IPS-15b (cell line): ENCODE measurements around the gene JUP.
"Not testable (repeated sequence)": the region's sequence is repeated elsewhere in the genome, so short reads cannot be mapped to it uniquely, and the experiment has no call there.

ENCODE experiments used
- H3K27me3 ChIP-seq: one replicate; pipeline ENCODE4 v1.6.1; 2013; ENCODE audit warnings: low read length; ENCODE audit not compliant: control insufficient read depth, insufficient read depth
- H3K36me3 ChIP-seq: one replicate; pipeline ENCODE4 v1.6.1; 2013; ENCODE audit warnings: low read length; ENCODE audit not compliant: control insufficient read depth, insufficient read depth
- H3K4me1 ChIP-seq: one replicate; pipeline ENCODE4 v1.6.1; 2013; ENCODE audit warnings: mild to moderate bottlenecking, low read length; ENCODE audit not compliant: control insufficient read depth, insufficient read depth
- H3K4me3 ChIP-seq: one replicate; pipeline ENCODE4 v1.5.1; 2013; ENCODE audit warnings: low read depth, low read length
- H3K9ac ChIP-seq: one replicate; pipeline ENCODE4 v1.6.1; 2013; ENCODE audit warnings: low read depth, mild to moderate bottlenecking, low read length
- H3K9me3 ChIP-seq: one replicate; pipeline ENCODE4 v1.6.1; 2013; ENCODE audit warnings: mild to moderate bottlenecking, low read length; ENCODE audit not compliant: control insufficient read depth, insufficient read depth

JUP gene

DNA sequence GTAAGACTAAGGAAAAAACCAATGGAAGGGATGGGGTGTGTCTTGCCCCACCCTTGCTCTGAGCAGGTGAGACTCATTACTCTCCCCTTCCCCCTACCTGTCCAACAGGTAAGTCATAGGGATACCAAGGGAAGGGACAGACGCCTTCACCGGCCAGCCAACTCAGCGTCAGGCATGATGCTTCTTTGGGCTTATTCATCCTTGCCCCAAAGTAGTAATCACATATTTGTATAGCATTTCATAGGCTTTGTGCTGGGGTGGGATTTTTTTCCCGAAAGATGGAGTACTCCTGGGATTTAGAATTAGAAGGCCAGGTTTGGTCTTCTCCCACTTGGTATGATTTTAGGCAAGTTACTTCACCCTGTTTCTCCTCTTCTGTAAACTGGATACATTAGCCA lies 509 bp upstream of the JUP start:
- H3K9me3 ChIP-seq, result no peaks in the 10 kb centered on the region
- H3K4me1 ChIP-seq, result peaks cover 13% of the 10 kb centered on the region
- peak overlapping the region; percentile 38 for H3K4me3 ChIP-seq
- H3K27me3 ChIP-seq, result peaks cover 16% of the 10 kb centered on the region
- no peaks in the 10 kb centered on the region for H3K36me3 ChIP-seq
- H3K9ac ChIP-seq, result no peak overlapping the region

DNA sequence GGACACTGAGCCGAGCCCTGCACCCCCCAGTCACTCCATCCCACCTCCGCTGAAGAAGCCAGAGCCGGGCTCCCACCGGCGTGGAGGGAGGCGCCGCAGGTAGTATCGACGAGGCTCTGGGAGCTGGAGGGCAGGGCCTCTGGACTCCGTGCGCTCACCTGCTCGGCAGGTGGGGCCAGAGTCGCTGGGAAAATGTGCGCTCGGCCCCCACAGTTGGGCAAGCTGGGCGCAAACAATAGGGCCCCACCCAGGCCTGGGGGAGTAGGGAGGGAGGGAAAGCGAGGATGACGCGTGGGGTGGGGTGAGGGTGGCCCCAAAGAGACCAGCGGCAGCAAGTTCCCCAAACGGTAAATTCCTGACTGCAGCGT lies 668 bp downstream of the JUP start:
- Histone ChIP-seq H3K4me3 (peak overlapping the region; percentile 67), H3K27me3 (peaks cover 11% of the 10 kb centered on the region), H3K4me1 (peaks cover 15% of the 10 kb centered on the region), H3K36me3 (no peaks in the 10 kb centered on the region), H3K9ac (peak overlapping the region; percentile 60), H3K9me3 (no peaks in the 10 kb centered on the region)

DNA sequence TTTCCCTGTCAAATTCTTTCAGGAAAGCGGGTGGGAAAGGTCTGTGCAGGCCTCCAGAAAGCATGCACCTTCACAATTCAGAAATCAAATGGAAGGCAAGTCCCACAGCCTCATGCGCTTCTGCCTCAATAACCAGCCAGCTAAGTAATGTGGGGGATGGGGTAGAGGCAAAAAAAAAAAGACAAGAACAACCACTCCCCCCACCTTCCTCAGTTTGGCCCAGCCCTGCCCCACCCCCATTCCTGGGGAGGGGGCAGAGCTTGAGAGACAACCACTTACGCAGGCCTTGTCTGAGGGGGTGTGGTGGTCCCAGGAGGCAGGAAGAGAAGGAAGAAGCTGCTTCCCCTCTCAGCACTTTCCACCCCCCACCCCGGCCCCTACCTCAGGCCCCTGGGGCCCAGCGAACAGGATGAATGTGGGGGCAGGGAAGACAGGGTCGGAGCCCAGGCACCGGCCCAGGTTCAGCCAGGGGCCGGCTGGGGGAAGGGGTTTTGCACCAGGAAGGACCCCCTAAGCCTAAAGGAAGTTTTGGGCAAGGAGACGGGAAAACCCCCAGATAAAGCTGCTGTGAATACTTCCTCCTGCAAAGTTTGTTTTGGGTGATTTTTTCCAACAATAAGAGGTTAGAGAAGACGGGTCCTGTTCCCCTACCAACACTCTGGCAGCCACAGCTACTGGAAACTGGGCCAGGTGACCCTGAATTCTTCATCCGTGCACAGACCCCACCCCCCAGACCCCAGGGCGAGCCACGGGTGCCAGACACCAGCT lies 1.2 kb downstream of the JUP start:
- Histone ChIP-seq H3K27me3 (peaks cover 11% of the 10 kb centered on the region), H3K4me3 (peak overlapping the region; percentile 67), H3K36me3 (no peaks in the 10 kb centered on the region), H3K9ac (peak overlapping the region; percentile 60), H3K4me1 (peaks cover 15% of the 10 kb centered on the region), H3K9me3 (no peaks in the 10 kb centered on the region)

DNA sequence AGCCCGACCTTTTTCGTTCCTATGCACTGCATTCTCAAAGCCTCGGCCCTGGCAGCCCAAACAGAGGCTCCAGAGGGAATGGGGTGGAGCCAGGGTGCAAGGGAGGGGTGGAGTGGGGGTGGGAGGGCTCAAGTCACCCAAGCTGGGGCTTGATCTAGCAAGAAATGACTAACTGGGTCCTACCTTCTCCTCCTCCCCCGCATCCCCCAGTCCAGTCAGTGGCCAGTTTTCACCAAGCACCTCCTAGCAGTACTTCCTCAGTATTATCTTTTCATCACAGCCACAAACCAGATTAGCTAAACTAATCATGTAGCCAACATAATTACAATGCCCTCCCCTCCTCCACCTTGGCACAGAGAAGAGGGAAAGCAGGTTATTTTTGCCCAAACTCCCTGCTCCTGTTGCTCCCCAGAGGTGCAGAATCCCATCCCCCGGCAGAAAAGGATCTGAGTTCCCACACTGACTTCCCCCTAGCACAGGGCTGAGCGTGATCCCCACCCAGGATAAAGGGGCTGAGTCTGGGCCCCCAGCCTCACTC lies 2.2 kb downstream of the JUP start:
- Histone ChIP-seq H3K4me1 (peaks cover 15% of the 10 kb centered on the region), H3K9ac (peak overlapping the region; percentile 48), H3K36me3 (no peaks in the 10 kb centered on the region), H3K27me3 (peaks cover 5% of the 10 kb centered on the region), H3K9me3 (no peaks in the 10 kb centered on the region), H3K4me3 (peak overlapping the region; percentile 53)

DNA sequence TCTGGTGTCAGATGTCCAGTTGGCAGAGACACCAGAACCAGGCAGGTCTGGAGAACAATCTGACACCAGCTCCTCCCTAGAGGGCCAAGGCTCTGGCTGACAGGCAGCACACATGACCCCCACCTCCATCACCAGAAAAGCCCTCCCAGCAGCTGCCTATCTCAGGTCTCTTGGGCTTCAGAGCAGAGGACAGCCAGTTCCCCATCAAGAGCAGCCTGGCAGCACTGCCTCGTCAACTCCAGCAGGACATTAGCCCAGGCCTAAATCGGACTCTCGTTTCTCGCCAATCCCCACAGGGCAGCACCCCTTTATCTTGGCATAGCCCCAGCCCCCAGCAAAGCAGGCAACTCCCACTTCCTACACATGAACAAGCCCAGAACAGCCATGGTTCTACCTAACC lies 4.4 kb downstream of the JUP start:
- no peak overlapping the region for H3K4me3 ChIP-seq
- H3K4me1 ChIP-seq, result peaks cover 14% of the 10 kb centered on the region
- no peak overlapping the region for H3K9ac ChIP-seq

DNA sequence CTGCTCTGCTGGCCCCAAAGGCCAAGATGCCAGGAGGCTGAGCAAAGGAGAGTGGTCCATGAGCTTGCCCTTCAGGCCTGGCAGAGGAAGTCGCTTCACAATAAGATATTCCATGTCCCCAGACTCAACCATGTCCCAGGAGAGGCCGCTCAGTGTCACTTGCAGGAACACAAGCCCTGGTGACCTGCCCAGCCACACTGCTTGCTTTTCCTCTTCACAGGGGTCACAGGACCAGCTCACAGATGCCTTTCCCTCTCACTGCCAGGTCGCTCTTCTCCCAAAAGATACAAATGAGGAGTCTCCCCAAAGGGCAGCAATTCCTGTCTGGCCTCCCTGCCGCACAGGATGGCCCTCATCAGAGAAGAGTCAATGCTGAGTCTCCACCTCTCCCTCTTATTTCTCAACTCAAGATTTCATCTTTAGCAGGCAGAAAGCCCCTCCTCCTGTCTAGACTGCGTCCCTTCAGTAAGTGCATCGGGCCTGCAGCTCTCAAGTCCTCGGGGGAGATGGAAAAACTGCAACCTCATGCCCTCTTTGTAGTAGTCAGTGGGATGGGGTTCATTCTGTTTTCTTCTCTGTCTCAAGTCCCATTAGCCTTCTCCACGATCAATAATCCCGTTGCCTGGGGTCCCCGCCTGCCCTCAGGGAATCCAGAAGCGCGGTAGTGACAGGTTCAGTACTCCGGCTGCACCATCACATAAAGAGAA lies 5.0 kb downstream of the JUP start:
- H3K4me1 ChIP-seq, result peaks cover 11% of the 10 kb centered on the region

More for the DNA sequence above, 4.4 kb downstream of the JUP start:
- no peaks in the 10 kb centered on the region for H3K27me3 ChIP-seq
- H3K9me3 ChIP-seq, result no peaks in the 10 kb centered on the region
- no peaks in the 10 kb centered on the region for H3K36me3 ChIP-seq

DNA sequence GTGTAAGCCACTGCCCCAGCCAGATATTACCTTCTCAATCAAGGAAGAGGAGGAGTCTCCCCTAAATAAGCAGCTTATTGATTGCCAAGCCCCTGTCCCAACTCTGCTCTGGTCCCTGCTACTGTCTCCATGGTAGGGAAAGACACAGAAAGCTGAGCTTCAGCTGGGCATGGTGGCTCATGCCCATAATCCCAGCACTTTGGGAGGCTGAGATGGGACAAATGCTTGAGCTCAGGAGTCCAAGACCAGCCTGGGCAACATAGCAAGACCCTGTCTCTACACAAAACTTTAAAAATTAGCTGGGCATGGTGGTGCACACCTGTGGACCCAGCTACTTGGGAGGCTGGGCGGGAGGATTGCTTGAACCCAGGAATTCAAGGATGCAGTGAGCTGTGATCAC lies 6.6 kb downstream of the JUP start:
- H3K9ac ChIP-seq, result no peak overlapping the region
- no peak overlapping the region for H3K4me3 ChIP-seq
- H3K9me3 ChIP-seq, result no peaks in the 10 kb centered on the region
- H3K36me3 ChIP-seq, result no peaks in the 10 kb centered on the region
- H3K27me3 ChIP-seq, result no peaks in the 10 kb centered on the region
- H3K4me1 ChIP-seq, result peaks cover 11% of the 10 kb centered on the region

More for the DNA sequence above, 5.0 kb downstream of the JUP start:
- Histone ChIP-seq H3K9me3 (no peaks in the 10 kb centered on the region), H3K9ac (no peak overlapping the region), H3K27me3 (no peaks in the 10 kb centered on the region), H3K36me3 (no peaks in the 10 kb centered on the region), H3K4me3 (no peak overlapping the region)

DNA sequence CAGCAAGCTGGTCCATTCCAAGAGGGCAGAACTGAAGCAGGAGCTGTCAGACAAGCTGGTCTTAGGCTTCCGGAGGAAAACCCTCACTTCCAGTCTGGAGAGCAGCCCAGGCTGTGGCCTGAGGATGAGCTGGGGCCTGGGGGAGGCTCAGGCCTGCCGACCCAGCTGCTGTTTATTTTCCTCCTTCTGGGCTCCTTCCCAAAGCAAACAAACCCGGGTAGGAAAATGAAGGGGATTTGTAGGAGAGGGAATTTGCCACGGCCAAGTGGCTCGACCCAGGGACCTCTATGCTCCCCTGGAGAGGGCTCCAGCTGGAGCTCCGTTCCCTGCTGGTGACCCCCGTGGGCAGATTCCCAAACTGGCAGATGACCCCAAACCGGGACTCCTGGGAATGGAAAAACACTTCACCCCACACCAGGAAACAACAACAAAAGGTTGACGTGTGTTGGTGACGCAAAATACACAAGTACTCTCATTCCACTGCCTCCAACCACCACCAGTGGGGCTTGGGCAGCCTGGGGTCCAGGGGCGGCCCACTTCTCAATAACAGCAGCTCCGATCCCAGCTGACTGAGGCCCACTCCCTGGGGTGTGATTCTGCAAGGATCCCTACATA lies 8.8 kb downstream of the JUP start:
- peak overlapping the region; percentile 41 for H3K9ac ChIP-seq
- H3K4me1 ChIP-seq, result peaks cover 12% of the 10 kb centered on the region
- H3K36me3 ChIP-seq, result no peaks in the 10 kb centered on the region
- H3K4me3 ChIP-seq, result no peak overlapping the region
- H3K27me3 ChIP-seq, result no peaks in the 10 kb centered on the region
- no peaks in the 10 kb centered on the region for H3K9me3 ChIP-seq

DNA sequence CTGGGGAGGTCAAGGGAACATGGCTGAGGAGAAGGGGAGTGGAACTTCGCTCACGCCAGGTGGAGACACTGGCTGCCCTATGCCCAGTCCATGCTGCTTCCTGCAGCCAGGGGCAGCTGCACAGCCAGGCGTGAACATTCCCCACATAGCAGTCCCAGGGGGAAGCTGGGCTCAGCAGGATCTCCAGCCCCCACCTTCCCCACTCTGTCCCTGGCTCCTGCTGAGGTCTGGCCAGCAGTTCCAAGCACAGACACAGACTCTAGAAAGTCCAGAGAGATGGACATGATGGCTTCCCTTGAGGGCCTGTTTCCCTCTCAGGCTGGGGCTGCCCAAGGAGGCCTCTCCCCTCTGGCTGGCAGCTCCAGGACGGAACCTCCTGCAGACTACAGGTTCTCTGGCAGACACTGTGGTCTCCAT lies 9.3 kb downstream of the JUP start:
- peaks cover 17% of the 10 kb centered on the region for H3K4me1 ChIP-seq
- no peaks in the 10 kb centered on the region for H3K27me3 ChIP-seq
- no peaks in the 10 kb centered on the region for H3K9me3 ChIP-seq
- H3K9ac ChIP-seq, result peak overlapping the region; percentile 41
- H3K36me3 ChIP-seq, result peaks cover 4% of the 10 kb centered on the region
- no peak overlapping the region for H3K4me3 ChIP-seq

DNA sequence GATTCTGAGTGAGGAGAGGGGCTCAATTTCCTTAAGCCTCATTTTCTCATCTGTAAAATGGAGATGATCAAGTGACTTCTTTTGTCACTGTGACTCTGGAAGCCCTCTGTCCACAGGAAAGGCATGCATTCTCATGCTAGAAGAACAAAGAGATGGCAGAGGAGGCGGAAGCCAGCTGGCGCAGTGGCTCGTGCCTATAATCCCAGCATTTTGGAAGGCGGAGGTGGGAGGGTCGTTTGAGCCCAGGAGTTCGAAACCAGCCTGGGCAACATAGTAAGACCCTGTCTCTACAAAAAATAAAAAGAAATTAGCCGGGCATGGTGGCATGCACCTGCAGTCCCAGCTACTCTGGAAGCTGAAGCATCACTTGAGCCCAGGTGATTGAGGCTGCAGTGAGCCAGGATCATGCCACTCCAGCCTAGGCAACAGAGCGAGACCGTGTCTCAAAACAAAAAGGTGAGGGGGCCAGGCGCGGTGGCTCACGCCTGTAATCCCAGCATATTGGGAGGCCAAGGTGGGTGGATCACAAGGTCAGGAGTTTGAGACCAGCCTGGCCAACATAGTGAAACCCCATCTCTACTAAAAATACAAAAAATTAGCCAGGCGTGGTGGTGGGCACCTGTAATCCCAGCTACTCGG lies 10.1 kb downstream of the JUP start:
- H3K27me3 ChIP-seq, H3K36me3 ChIP-seq, H3K9ac ChIP-seq, H3K4me3 ChIP-seq, H3K9me3 ChIP-seq: not testable (repeated sequence)
- peaks cover 16% of the 10 kb centered on the region for H3K4me1 ChIP-seq

DNA sequence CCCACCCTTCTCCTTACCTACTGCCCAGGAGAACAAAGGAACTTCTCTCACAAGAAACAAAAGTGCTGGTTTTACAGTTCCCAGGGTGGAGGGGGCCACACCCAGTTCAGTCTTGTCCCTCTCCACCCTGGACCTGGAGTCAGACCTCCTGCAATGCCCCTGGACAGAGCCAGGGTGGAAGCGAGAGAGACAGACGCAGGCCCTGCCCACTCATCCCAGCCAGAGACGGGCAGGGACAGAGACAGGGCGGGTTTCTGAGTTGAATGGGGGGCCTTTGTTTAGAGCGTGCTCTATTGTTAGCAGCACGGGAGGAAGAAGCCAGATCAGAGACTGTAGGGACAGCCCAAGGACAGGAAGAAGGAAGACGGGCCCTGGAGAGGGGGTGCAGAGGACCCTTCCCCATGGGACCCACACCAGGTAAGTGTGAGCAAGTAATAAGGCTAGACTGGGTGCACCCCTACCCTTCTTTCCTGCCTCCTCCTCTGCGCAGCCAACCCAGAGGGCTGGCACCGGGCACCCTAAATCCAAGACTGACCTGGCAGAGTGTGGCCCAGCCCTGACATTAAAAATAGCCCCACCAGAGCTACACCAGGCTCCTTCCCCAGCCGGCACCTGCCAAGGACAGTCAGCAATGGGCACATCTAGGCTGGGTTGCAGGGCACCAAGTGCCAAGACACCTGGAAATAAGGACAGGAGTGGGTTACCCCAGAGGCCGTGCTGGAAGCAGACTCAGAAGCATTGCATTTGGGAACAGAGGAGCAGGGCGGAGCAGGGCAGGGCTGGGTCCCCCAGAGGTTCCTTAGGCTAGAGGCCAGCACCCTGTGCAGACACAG lies 10.9 kb downstream of the JUP start:
- Histone ChIP-seq H3K27me3 (no peaks in the 10 kb centered on the region), H3K9me3 (no peaks in the 10 kb centered on the region), H3K4me1 (peaks cover 16% of the 10 kb centered on the region), H3K4me3 (no peak overlapping the region), H3K36me3 (peaks cover 12% of the 10 kb centered on the region), H3K9ac (no peak overlapping the region)
